ENCODE results near the gene C2CD4A.

- TF ChIP-seq POLR2A (IDR thresholded peaks at IDR 0.05) (no peak), CTCF (IDR thresholded peaks at IDR 0.05) (no peak)
These were observed 27.0 kb downstream of the C2CD4A start for GRCh38 chr15:62093809-62094208.
